COLO829 (cell line): ENCODE data around the gene DNAAF3.

ENCODE experiments used
- DNase-seq: peaks from one replicate; pipeline ENCODE4 v3.0.0; 2012; ENCODE audit warnings: low spot score

Gene DNAAF3

GRCh38 chr19:55153652-55154264, 12.7 kb downstream of the DNAAF3 start:
- no peak for DNase-seq

DNA sequence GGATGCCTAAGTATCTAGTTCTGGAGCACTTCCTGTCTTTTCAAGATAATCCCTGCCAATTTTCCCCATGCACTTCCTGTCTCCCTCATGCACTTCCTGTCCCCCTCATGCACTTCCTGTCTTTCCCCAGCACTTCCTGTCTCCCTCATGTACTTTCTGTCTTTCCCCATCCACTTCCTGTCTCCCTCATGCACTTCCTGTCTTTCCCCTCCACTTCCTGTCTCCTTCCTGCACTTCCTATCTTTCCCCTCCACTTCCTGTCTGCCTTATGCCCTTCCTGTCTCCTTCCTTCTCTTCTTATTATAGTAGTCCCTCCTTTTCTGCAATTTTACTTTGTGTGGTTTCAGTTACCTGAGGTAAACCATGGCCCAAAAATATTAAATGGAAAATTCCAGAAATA, 14.4 kb downstream of the DNAAF3 start:
- DNase-seq = no peak

DNA sequence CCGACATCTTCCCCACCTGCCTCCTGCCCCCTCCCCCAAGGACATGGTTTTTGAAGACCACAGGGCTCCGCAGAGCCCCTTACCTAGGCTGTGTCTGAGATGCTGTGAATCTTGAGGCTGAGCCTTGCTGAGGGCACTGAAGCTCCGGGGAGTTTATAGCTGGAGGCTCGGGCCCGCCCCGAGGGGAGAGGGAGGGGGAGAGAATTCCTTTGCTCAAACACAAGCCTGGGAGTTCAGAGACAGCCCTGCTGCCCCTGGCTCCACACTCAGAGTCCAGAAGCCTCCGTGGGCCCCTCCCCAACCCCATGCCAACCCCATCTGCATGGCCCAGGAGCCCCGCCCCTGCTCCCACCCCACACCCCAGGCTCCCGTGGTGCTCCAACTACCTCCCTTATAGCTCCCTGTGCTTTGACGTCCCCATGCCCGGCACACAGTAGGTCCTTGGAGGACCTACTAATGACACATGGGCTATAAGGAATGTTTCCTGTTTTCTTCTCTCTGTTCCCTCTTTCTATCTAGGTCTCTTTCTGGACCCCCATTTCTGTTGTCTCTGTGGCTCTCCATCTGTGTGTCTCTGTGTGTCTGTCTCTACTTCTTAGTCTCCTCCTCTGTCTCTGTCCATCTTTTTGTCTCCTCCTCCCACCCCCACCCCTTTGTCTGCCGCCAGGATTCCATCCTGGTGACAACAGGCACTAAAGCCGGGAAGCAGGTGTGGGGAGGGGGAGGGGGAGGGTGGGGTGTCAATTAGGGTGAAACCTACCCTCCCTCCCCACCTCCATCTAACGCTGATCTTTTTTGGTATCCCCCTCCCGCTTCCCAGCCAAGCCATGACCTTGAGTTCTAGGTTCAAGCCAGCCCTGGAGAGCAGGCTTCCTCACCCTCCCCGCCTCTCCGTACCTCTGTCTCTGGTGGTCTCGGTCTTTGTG, 17.1 kb downstream of the DNAAF3 start, which contains the start of gene TNNT1:
TNNT1 (minus strand) TSS at position 129 of the 926 bp plus-strand sequence. CDS start 2,049 bp downstream, outside the sequence.
- DNase-seq = no peak

DNA sequence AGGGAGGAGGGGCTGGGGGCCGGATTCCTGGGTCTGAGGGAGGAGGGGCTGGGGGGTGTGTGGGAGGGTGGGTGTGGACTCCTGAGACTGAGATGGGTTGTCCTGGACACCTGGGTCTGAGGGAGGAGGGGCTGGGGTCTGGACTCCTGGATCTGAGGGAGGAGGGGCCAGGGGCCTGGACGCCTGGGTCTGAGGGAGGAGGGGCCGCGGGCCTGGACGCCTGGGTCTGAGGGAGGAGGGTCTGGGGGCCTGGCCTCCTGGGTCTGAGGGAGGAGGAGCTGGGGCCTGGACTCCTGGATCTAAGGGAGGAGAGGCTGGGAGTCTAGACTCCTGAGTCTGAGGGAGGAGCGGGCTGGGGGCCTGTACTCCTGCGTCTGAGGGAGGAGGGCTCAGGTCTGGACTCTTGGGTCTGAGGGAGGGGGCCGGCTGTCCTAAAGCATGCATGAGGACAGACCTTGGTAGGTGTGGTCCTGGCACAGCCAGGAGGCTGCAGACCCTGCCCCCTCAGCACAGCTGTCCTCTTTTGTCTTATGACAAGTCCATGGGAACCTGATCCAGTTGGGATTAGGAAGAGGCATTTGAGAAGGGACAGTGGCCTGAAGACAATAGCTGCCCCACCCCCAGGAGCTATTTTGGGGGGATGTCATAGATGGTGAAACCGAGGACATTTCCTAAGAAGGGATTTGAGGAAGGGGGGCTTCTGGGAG, 18.7 kb downstream of the DNAAF3 start:
- DNase-seq = no peak

DNA sequence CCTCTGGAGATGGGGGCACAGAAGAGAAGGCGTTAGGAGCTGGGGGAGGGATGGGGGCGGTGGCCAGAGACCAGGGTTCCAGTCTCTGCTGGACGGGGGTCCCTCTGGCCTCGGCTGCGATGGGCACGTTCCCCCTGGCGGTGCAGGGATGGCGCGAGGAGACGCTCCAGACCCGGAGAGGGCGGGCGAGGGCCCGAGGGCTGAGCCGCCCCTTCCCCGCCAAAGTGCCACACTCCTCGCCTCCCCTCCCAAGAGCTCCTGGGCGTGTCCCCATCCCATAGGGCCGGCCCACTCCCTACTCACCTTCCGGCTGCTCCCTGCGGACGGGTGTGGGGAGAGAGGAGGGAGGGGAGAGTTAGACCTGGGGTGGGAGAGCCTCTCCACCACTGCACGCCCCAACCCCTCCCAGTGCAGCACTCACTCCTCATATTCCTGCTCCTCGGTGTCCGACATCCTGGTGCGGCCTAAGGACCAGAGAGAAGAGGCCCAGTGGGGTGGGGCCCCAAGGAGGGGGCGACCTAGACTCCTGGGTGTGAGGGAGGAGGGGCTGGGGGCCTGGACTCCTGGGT, 19.6 kb downstream of the DNAAF3 start:
- DNase-seq = peak; percentile 85

- peak; percentile 86 for DNase-seq
These were observed 20.2 kb downstream of the DNAAF3 start for GRCh38 chr19:55146078-55146704.

DNA sequence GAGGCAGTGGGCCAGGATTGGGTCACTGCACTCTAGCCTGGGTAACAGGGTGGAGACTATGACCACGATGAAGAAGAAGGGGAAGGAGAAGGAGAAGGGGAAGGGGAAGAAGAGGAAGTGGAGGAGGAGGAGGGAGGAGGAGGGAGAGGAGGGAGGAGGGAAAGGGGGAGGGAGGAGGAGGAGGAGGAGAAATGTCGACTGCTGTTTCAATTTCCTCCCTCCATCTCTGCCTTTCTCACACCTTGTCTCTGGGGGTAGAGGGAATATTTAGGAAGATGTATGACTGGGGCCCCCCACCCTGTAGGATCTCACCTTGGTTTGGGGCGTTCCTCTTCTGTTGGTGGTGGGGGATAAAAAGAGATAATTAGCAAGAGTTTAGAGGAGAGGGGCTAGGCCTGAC, 21.2 kb downstream of the DNAAF3 start:
- no peak for DNase-seq

- DNase-seq = no peak
These were observed 24.7 kb downstream of the DNAAF3 start for GRCh38 chr19:55141696-55142095.

DNA sequence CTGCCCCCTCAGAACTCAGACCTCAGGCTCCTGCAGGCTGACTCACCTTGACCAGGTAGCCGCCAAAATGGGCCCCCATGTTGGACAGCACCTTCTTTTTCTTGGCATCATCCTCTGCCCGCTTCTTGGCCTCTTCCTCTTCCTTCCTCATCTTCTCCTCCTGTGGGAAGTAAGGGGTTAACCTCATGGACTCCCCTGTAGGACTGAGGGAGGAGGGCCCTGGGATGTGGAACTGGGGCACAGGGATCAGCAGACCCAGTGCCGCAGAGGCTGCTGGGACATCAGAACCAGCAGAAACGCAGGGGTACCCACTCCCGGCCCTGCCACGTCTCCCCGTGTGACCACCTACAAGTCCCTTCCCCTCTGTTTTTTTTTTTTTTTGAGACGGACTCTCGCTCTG, 28.5 kb downstream of the DNAAF3 start:
- no peak for DNase-seq

DNA sequence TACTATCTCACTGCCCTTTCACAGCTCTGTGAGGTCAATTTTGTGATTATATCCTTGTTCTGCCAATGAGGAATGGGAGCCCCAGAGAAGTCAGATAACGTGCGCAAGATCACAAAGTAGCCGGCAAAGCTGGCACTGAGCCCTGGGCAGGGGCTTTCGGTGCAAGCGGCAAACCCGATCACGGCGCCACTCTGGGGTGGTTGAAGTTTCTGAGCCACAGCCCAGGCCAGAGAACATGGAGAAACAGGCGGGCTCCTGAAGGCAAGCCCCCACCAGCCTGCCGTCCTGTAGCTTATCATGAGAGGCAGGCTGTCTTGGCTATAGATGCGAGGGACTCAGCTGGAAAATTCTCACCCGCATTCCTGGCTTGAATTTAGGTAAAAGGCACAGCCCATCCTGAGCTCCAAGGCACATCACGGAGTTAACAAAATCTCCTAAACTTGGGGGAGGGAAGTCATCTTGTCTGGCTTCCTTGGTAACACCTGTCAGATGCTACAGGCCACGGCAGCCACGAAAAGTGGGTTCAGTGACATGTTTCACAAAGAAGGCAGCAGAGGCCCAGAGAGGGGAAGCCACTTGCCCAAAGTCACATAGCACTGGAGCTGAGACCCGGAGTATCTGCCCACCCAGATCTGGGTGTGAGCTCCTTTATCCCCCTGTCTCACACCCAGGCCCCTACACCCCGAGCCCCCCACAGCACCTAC, 29.9 kb downstream of the DNAAF3 start:
- no peak for DNase-seq

- DNase-seq = no peak
These were observed 31.7 kb downstream of the DNAAF3 start for GRCh38 chr19:55134736-55135135.

- DNase-seq = no peak
These were observed 32.6 kb downstream of the DNAAF3 start for GRCh38 chr19:55133639-55134444.

GRCh38 chr19:55132453-55133129, 33.8 kb downstream of the DNAAF3 start:
- DNase-seq = no peak

- no peak for DNase-seq
These were observed 35.0 kb downstream of the DNAAF3 start for GRCh38 chr19:55131421-55131820.

- no peak for DNase-seq
These were observed 47.4 kb downstream of the DNAAF3 start for GRCh38 chr19:55119053-55119452.

GRCh38 chr19:55118401-55118991, 47.9 kb downstream of the DNAAF3 start:
- DNase-seq = no peak

DNA sequence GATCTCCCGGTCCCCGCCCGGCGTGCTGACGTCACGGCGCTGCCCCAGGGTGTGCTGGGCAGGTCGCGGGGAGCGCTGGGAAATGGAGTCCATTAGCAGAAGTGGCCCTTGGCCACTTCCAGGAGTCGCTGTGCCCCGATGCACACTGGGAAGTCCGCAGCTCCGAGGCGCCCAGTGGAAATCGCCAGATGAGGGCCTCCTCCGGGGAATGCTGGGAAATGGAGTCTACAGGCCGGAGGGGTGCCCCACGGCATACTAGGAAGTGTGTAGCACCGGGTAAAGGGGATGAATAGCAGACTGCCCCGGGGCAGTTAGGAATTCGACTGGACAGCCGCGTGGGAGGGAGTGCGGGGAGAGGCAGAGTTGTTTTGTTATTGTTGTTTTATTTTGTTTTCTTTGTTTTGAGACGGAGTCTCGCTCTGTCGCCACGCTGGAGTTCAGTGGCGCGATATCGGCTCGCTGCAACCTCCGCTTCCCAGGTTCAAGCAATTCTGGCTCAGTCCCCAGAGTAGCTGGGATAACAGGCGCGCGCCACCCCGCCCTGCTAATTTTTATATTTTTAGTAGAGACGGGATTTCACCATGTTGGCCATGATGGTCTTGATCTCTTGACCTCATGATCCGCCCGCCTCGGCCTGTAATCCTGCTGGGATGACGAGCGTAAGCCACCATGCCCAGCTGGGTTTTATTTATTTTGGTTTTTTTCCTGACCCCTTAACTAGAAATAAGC, 48.6 kb downstream of the DNAAF3 start:
- DNase-seq = peak; percentile 97

- no peak for DNase-seq
These were observed 49.4 kb downstream of the DNAAF3 start, which contains the start of gene PPP1R12C for GRCh38 chr19:55116859-55117662. Gene PPP1R12C, minus strand, starts transcription at chr19:55117637. Its CDS starts 94 bp downstream, at chr19:55117543.
